Stimulated activated CD4-positive, alpha-beta T cell treated with anti-CD3 and anti-CD28 coated beads, Interleukin-2, amount 100 ng/mL, for 24 hours (primary cell): Measurements from ENCODE around the gene TUBB1.
A peak's percentile ranks its signal among the peaks of the same experiment; 100 is the strongest.
"Not testable (repeated sequence)": the region's sequence is repeated elsewhere in the genome, so short reads cannot be mapped to it uniquely, and the experiment has no call there.

Source experiments
- DNase-seq, 2 donors: peaks; one replicate each; pipeline ENCODE4 v3.0.0-alpha.2; 2020

The TUBB1 gene

DNA sequence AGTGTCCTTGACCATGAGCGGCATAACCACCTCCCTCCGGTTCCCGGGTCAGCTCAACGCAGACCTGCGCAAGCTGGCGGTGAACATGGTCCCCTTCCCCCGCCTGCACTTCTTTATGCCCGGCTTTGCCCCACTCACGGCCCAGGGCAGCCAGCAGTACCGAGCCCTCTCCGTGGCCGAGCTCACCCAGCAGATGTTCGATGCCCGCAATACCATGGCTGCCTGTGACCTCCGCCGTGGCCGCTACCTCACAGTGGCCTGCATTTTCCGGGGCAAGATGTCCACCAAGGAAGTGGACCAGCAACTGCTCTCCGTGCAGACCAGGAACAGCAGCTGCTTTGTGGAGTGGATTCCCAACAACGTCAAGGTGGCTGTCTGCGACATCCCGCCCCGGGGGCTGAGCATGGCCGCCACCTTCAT is 4.9 kb downstream of the TUBB1 start:
- DNase-seq = peak in 1 of 2 donors; percentile 15

DNA sequence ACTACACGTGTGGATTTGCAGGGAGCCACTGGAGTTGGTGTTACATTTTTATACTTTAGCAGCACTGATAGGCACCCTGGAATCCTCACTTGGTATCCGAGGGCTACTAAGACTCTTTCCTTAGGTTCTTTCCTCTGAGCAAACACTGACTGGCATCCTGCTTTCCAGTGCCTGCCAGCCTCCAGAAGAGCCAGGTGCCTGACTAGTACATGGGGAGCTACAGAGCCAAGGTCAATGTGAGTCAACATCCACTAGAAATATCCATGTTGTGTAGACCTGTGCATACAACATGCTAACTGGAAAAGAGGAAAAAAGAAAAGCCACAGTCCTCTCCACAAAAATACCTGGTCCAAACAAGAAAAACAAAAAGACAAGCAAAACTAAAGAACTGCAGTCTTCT is 5.9 kb downstream of the TUBB1 start:
- peak in 1 of 2 donors; percentile 6 for DNase-seq

DNA sequence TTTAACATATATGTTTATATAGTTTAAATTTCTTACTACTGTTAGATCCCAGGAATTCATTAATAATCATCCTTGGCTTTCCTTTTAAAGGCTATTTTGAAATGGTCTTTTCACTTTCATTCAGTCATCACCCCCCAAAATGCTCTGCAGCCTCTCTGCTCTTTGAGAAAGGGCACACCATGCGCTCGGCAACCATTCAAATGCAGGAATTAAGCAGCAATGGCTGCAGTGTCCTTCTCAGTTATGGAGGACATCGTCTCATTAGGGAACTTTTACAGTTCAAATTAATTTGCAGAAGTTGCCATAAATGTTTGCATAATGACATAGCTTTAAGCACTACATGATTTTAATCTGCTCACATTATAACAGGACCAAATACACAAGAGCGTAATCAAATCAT is 6.3 kb downstream of the TUBB1 start:
- peak in 1 of 2 donors; percentile 6 for DNase-seq

- DNase-seq = no peak
Measured at GRCh38 chr20:59026904-59027740, 7.9 kb downstream of the TUBB1 start.

DNA sequence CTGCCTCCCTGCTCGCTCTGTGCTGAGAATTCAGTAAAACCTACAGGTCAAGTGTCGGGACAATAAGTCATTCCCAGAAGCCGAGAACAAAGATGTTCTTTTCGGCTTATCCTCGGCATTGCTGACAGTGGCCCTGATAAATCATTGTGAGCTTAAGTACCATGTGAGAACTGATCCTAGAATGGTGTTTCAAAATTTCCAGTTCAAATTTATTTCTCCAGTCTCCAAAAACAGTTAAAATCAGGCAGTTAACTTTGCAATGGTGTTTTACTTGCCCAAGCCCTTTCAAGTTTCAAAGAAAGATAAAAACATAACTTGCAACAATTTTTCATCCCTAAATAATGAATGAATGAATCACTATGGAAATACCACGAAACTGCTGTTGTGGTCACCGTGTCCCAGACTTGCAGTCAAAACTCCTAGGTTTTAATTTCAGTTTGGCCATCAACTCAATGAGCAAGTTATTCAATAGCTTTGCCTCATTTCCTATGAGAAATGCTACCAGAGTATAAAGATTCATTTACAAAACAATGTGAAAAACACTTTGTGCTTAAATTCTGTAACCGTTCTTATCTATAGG is 8.6 kb downstream of the TUBB1 start:
- no peak for DNase-seq

DNA sequence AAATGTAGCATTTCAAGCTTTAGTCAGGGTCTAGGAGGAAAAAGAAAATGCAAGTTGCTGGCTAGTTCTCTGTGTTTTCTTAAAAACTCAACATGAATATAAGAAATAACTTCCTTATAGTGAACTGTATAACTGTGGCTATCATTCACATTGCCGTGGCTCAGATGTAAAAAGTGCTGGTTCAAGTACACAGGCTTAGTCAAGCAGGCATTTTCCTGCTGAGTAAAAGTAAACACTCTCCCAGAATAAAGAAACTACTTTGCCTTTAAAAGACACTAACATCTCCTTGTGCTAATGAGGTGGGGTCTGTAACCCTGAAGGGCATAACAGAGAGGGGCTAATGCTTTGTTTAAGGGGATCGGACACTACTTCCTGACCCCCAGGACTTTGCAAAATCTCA is 9.6 kb downstream of the TUBB1 start:
- no peak for DNase-seq

DNA sequence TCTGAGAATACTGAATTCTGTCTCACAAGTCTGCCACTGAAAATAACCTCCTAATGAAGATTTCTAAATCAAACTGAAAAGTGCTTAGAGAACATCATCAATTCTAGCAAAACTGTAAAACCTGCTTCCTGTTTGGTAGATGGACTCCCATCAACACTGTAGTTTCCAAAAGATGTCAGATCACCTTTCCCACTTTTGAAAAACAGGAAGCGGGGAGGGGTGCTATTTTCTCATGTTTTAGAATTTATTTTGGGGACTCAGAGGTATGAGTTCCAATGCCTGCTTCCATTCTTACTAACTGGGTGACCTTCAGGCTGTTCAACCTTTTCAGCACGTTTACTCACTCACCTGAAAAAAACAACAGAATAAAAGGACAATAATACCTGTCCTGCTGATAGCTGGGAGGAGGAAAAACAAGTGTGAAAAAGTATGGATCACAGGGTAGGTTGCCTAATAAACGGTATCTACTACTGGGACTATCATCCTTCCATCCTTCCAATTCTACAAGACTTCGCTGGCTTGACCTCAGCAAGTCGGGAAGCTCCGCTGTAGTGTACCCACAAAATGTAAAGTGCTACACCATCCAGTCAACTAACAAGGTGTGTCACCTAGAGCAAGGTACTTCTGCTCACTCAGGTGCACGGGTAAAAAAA is 11.8 kb downstream of the TUBB1 start:
- DNase-seq = no peak

GRCh38 chr20:59031564-59032022 is 12.4 kb downstream of the TUBB1 start:
- DNase-seq = no peak

DNA sequence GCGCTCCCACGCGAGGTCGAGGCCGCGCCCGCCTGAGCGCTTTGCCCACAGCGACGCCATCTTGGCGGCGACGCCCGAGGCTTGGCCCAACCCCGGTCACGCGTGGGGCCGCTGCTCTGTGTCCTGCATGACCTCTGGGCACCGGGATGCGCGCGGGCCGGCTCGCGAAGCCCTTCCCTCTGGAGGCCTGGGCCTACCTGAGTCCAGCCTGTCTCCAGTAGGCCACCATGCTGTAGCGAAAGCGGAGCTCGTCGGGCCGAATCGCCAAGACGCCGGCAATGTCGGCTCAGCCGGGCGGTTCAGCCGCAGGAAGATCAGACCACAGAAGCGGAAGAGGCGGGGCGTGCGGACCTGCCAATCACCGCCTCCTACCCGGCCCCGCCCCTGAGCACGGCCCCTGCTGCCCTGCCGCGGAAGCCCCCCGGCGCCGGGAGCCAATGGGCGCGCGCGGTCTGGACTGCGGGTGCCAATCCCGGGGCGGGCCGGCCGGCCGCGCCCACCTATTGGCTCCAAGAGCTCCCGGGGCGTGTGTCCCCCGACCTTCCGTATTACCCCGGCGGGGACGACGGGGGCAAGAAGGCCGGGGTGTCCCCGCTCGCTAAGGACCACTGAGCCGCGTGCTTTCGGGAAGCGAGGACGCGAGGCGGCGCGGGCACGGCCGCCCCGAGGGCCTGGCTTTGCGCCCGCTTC is 12.9 kb downstream of the TUBB1 start, which contains the start of gene ATP5F1E:
ATP5F1E (minus strand) TSS at position 313 of the 690 bp plus-strand sequence; CDS start at position 229, 84 bp downstream.
- DNase-seq = peak; percentile 97 to 98

DNA sequence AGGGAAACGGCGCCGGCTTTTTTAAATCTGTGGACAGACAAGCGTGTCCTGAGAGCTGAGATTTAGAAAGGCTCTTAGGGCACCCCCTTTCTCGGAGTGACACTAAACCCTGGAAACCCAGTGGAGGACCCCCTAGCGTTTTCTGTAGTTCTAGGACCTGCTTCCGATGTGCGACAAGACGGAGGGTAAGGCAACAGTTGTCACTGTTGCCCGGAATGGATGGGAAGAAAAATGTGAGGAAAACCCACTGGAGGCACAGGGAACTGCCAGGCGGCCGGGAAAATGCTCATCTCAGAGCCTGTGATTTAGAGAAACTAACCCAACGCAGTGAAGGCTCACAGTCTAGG is 13.5 kb downstream of the TUBB1 start:
- no peak for DNase-seq

DNA sequence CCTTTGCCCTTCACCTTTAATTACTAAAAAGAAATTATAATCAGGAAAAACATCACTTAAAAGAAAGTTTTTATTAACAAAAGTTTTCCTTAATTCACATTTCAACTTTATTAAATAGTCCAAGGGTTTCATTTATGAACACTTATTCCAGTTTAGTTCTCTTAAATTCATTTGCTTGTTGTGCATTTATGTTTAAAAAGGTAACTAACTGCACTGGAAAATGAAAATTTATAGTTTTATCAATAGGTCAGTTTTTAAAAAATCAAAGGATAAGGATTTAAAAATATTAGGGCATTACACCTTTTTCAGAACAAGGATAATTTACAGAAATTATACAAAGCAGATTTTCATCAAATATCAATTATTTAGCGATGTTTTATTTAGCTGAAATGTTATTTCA is 13.9 kb downstream of the TUBB1 start:
- DNase-seq = no peak

DNA sequence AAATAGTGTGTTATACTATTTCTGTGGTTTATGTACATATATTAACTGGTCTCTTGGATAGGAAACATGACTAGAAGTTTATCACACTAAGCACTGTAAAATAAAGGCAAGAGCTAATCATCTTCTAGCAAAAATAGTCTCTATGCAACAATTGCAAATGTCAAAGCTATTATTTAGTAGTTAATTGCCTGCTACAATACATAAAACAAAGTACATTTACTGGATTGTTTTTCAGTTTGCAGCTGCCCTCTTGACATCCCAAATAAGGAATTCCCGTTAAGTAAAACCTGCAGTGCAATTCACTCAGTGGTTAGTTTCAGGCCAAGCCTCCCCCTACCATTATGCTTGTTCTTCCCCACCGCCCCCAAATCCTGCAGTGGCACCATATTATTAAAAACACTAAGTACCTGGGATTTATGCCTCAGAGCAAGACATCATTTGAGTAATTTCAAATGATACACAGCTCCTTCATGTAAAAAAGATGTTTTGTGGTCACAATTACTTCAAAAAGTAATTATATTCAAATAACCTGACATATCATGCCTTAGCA is 14.5 kb downstream of the TUBB1 start:
- DNase-seq = no peak

DNA sequence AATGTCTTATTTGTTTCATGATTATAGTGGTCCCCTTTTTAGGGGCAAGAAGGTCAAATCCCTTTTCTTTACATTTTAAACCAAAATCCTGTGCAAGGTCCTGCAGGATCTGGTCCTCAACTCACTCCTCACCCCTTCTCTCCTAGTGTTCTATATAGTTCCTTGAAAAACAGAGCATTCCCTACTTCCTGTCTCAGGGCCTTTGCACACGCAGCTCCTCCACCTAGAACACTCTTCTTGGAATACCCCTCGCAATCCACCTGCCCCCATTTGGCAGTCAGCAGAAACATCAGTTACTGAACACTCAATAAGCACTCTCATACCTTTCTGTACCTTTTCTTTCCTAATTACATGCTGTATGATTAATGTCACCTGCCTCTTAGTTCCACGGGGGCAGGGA is 16.2 kb downstream of the TUBB1 start:
- no peak for DNase-seq

- no peak for DNase-seq
Measured at GRCh38 chr20:59037386-59037785, 18.2 kb downstream of the TUBB1 start.

- no peak for DNase-seq
Measured at GRCh38 chr20:59039233-59039632, 20.0 kb downstream of the TUBB1 start.

DNA sequence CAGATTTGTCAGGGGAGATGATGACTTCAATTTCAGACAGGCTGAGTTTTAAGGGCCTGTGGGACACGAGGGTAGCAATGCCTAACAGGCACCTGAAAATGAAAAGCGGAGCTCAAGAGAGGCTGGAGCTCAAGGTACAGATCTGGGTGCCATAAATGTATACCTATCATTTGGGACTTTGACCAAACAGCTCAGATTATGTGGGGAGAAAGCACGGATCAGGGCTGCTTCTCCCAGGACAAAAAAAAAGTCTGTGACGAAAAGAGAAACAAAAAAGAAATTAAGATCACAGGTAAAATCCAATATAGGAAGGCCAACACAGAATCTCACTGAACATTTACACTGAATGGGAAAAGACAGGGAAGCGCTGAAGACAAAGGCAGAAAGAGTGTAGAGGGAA is 21.4 kb downstream of the TUBB1 start:
- no peak for DNase-seq

DNA sequence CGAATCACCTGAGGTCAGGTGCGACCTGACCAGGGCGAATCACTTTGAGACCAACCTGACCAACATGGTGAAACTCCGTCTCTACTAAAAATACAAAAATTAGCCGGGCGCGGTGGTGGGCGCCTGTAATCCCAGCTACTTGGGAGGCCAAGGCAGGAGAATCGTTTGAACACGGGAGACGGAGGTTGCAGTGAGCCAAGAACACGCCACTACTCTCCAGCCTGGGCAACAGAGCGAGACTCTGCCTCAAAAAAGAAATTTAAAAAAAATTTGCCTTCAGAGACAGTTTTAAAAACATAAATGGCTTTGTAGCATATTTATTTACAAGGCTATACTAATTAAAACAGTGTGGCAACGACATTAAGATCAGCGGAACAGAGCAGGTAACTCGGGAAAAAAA is 22.3 kb downstream of the TUBB1 start:
- not testable (repeated sequence) for DNase-seq

DNA sequence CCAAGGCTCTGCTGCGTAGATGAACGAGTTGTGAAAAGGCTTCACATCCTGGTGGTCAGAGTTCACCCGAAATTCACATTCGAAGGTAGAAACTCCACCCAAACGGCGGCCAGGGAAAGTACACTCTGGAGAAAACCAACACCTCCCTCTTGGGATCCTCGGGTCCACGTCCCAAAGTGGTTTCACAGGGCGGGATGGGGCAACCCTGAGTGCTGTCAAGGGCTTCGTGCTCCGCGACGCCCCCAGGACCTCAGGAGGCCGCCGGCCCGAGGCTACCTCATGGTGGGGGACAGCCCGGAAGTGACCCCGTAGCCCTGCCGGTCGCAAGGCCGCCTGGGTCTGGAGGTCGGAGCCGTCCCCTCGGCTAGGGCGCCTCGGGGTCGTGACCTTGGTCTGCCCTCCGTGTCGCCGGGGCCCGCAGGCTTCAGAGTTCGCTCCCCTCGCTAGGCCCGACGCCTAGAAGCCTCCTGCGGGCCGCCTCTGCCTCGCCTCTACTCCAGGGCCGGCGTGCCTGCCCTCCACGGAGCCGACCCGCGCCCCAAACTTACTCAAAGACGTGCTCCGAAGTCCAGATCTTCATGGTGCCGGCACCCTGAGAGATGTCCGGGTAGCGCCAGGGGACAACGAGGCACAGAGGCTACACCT is 23.0 kb downstream of the TUBB1 start, which contains the start of gene PRELID3B:
PRELID3B (minus strand) TSS at position 636 of the 645 bp plus-strand sequence; CDS start at position 580, 56 bp downstream.
- no peak for DNase-seq

DNA sequence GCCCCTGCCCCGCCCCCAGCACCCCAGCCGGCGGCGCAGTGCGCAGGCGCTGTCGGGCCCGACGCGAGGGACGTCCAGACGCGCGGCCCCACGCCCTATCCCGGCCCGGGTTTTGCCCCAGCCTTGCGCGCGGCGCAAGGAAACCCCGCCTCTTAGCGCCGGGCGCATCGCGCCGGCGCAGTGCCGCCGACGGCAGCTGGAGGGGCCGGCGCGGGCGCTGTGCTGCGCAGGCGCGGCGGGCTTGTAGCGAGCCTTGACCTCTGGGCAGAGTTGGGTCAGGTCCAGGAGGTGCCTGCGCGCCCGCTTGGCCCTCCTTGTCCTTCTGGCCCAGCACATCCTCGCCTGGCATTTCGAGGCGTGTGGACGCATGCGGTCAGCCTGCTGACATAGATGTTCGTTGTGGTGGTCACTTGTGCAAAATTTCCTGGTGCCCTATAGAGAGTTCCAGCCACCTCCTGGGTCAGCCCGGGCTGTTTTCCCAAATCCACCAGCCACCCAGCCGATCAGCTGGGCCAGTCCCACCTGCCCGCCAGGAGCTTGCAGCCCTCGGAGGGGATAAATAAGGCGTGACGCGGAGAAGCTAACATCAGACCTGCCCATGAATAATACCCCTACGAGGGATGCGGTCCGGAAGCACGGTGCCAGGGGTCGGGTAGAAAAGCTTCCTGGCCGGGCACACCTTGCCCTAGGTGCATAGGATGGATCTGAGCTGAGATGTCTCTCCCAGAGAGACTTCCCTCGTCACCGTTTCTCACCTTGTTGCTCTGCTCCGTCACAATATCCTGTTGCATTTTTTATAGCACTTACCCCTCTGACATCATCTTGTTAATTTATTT is 23.8 kb downstream of the TUBB1 start:
- peak; percentile 94 to 96 for DNase-seq

DNA sequence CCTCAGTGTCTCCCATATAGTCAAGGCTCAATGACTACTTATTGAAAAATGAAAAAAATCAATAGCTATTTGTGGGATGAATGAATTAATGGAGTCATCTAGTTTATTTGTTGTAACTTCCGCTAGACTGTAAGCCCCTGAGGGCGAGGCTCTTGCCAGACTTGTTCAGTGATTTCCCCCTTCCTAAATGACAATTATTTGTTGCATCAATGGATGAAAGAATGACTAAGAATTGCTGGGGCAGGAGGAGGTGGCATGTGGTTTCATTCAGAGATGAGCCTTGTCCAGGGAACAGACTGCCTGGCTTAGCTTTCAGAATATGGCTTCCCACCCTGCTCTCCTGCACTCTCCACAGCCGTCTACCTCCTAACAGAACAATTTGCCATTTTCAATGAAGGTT is 24.5 kb downstream of the TUBB1 start:
- DNase-seq = no peak

GRCh38 chr20:59044295-59044694 is 25.1 kb downstream of the TUBB1 start:
- no peak for DNase-seq
